GM12873 (cell line): ENCODE measurements around the gene SH3BP4.

Experiments
- CTCF ChIP-seq: IDR thresholded peaks from 2 replicates; pipeline ENCODE4 v1.5.1; 2012; ENCODE audit warnings: low read depth, mild to moderate bottlenecking, moderate library complexity, low read length, control low read depth; ENCODE audit not compliant: insufficient read depth; ENCODE audit errors: missing control alignments

SH3BP4 gene

GRCh38 chr2:235049069-235049468, 97.3 kb downstream of the SH3BP4 start:
- TF ChIP-seq CTCF, result no peak

- TF ChIP-seq CTCF, result no peak
Observed at GRCh38 chr2:235049719-235050118, 97.9 kb downstream of the SH3BP4 start.

- TF ChIP-seq CTCF, result no peak
Observed at GRCh38 chr2:235050980-235051351, 99.1 kb downstream of the SH3BP4 start.

GRCh38 chr2:235051436-235052260, 99.8 kb downstream of the SH3BP4 start:
- no peak for TF ChIP-seq CTCF

GRCh38 chr2:235052514-235053354, 100.9 kb downstream of the SH3BP4 start:
- TF ChIP-seq CTCF, result no peak

- no peak for TF ChIP-seq CTCF
Observed at GRCh38 chr2:235053651-235054050, 101.8 kb downstream of the SH3BP4 start.

- no peak for TF ChIP-seq CTCF
Observed at GRCh38 chr2:235054475-235054874, 102.7 kb downstream of the SH3BP4 start.
